BE2C (cell line): ENCODE results near the gene MAP7.
"Not testable (repeated sequence)": the region's sequence is repeated elsewhere in the genome, so short reads cannot be mapped to it uniquely, and the experiment has no call there.

ENCODE experiments used
- DNase-seq: peaks from one replicate; pipeline ENCODE4 v3.0.0-alpha.2; 2020
- H3K27me3 ChIP-seq: fragments of 250-450 bp; sonication (Bioruptor Pico); 2 replicates; pipeline ENCODE4 v1.5.1; 2020; ENCODE audit warnings: mild to moderate bottlenecking
- H3K36me3 ChIP-seq: fragments of 250-450 bp; sonication (Bioruptor Pico); 2 replicates; pipeline ENCODE4 v1.5.1; 2020; ENCODE audit warnings: mild to moderate bottlenecking
- H3K4me1 ChIP-seq: fragments of 250-450 bp; sonication (Bioruptor Pico); 2 replicates; pipeline ENCODE4 v1.5.1; 2020
- H3K4me3 ChIP-seq: 2 replicates; pipeline ENCODE4 v1.5.1; 2011; ENCODE audit warnings: low read depth, low read length
- H3K9me3 ChIP-seq: fragments of 250-450 bp; sonication (Bioruptor Pico); 2 replicates; pipeline ENCODE4 v1.5.1; 2020
- TF ChIP-seq, protein P1 (sequence below): IDR thresholded peaks from 2 replicates; pipeline ENCODE4 v1.5.1; 2012; ENCODE audit warnings: mild to moderate bottlenecking, low read depth, low read length

The MAP7 gene

DNA sequence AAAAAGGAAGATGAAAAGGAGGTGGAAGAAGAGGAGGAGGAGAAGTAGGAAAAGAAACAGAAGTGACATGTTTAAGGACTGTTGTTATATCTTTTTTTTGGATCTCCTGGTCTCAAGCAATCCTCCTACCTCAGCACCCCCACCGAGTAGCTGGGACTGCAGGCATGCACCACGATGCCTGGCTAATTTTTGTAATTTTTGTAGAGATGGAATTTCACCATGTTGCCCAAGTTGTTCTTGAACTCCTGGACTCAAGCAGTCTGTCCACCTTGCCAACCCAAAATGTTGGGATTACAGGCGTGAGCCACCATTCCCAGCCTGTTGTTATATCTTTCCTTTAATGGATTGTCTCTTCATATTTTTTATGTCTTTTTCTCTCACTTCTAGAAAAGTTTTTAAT lies 241.1 kb downstream of the MAP7 start:
- Histone ChIP-seq H3K27me3 (no peaks in the 10 kb centered on the region), H3K4me3 (no peak overlapping the region), H3K4me1 (peaks cover 18% of the 10 kb centered on the region), H3K36me3 (no peaks in the 10 kb centered on the region), H3K9me3 (no peaks in the 10 kb centered on the region)
- TF ChIP-seq, protein P1, sequence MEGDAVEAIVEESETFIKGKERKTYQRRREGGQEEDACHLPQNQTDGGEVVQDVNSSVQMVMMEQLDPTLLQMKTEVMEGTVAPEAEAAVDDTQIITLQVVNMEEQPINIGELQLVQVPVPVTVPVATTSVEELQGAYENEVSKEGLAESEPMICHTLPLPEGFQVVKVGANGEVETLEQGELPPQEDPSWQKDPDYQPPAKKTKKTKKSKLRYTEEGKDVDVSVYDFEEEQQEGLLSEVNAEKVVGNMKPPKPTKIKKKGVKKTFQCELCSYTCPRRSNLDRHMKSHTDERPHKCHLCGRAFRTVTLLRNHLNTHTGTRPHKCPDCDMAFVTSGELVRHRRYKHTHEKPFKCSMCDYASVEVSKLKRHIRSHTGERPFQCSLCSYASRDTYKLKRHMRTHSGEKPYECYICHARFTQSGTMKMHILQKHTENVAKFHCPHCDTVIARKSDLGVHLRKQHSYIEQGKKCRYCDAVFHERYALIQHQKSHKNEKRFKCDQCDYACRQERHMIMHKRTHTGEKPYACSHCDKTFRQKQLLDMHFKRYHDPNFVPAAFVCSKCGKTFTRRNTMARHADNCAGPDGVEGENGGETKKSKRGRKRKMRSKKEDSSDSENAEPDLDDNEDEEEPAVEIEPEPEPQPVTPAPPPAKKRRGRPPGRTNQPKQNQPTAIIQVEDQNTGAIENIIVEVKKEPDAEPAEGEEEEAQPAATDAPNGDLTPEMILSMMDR, result no peak
- DNase-seq, result no peak

DNA sequence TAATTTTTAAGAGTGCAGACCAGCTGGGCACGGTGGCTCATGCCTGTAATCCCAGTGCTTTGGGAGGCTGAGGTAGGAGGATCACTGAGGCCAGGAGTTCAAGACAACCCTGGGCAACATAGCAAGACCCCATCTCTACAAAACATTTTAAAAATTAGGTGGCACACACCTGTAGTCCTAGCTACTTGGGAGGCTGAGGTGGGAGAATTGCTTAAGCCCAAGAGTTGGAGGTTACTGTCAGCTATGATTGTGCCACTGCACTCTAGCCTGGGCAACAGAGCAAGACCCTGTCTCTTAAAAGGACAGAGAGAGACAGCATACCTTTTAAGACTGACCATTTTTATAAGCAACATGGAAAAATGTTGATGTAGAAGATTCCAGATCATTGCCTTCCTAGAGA lies 241.8 kb downstream of the MAP7 start:
- not testable (repeated sequence) for H3K4me3 ChIP-seq, DNase-seq, H3K36me3 ChIP-seq, H3K9me3 ChIP-seq, H3K27me3 ChIP-seq
- H3K4me1 ChIP-seq, result peaks cover 18% of the 10 kb centered on the region

DNA sequence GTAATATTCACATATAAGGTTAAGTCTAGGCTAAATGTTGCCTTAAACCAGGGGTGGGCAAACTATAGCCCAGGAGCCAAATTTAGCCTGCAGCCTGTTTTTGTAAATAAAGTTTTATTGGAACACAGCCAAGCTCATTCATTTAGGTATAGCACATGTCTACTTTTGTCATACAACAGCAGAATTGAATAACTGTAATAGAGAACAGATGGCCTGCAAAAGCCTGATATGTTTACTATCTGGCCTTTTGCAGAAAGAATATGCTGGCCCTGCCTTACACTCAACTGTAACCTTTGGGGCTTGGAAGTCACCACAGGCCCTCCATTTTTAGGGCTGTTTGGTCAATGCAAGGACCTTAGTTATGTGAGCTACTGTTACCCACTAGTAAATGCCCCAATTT lies 242.9 kb downstream of the MAP7 start:
- TF ChIP-seq, protein P1, result no peak
- Histone ChIP-seq H3K4me3 (no peak overlapping the region), H3K36me3 (no peaks in the 10 kb centered on the region), H3K9me3 (no peaks in the 10 kb centered on the region), H3K4me1 (peaks cover 18% of the 10 kb centered on the region), H3K27me3 (no peaks in the 10 kb centered on the region)
- peak; percentile 16 for DNase-seq

- Histone ChIP-seq H3K9me3 (no peaks in the 10 kb centered on the region), H3K36me3 (no peaks in the 10 kb centered on the region), H3K4me1 (peaks cover 18% of the 10 kb centered on the region), H3K27me3 (no peaks in the 10 kb centered on the region), H3K4me3 (no peak overlapping the region)
- no peak for DNase-seq
- TF ChIP-seq, protein P1, result no peak
Measured at GRCh38 chr6:136306466-136306865, 243.8 kb downstream of the MAP7 start.

- no peak for DNase-seq
- Histone ChIP-seq H3K4me1 (peaks cover 10% of the 10 kb centered on the region), H3K4me3 (no peak overlapping the region), H3K36me3 (no peaks in the 10 kb centered on the region), H3K9me3 (no peaks in the 10 kb centered on the region), H3K27me3 (no peaks in the 10 kb centered on the region)
- TF ChIP-seq, protein P1, result no peak
Measured at GRCh38 chr6:136304410-136304809, 245.8 kb downstream of the MAP7 start.

DNA sequence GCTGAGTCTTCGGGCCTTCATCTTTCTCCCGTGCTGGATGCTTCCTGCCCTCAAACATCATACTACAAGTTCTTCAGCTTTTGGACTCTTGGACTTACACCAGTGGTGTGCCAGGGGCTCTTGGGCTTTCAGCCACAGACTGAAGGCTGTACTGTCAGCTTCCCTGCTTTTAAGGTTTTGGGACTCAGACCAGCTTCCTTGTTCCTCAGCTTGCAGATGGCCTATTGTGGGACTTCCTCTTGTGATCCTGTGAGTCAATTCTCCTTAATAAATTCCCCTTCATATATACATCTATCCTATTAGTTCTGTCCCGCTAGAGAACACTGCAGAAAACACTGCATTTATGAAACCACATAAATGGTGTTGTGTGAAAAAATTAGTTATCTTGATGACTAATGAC lies 246.7 kb downstream of the MAP7 start:
- DNase-seq, result no peak
- H3K4me1 ChIP-seq, result peaks cover 10% of the 10 kb centered on the region
- no peaks in the 10 kb centered on the region for H3K9me3 ChIP-seq
- H3K36me3 ChIP-seq, result no peaks in the 10 kb centered on the region
- TF ChIP-seq, protein P1, result no peak
- no peaks in the 10 kb centered on the region for H3K27me3 ChIP-seq
- no peak overlapping the region for H3K4me3 ChIP-seq

GRCh38 chr6:136294621-136295020 lies 255.6 kb downstream of the MAP7 start:
- no peaks in the 10 kb centered on the region for H3K4me1 ChIP-seq
- no peak overlapping the region for H3K4me3 ChIP-seq
- TF ChIP-seq, protein P1, result no peak
- no peaks in the 10 kb centered on the region for H3K36me3 ChIP-seq
- H3K27me3 ChIP-seq, result no peaks in the 10 kb centered on the region
- H3K9me3 ChIP-seq, result no peaks in the 10 kb centered on the region
- DNase-seq, result no peak
